Measurements from ENCODE around the gene VSNL1.

DNA sequence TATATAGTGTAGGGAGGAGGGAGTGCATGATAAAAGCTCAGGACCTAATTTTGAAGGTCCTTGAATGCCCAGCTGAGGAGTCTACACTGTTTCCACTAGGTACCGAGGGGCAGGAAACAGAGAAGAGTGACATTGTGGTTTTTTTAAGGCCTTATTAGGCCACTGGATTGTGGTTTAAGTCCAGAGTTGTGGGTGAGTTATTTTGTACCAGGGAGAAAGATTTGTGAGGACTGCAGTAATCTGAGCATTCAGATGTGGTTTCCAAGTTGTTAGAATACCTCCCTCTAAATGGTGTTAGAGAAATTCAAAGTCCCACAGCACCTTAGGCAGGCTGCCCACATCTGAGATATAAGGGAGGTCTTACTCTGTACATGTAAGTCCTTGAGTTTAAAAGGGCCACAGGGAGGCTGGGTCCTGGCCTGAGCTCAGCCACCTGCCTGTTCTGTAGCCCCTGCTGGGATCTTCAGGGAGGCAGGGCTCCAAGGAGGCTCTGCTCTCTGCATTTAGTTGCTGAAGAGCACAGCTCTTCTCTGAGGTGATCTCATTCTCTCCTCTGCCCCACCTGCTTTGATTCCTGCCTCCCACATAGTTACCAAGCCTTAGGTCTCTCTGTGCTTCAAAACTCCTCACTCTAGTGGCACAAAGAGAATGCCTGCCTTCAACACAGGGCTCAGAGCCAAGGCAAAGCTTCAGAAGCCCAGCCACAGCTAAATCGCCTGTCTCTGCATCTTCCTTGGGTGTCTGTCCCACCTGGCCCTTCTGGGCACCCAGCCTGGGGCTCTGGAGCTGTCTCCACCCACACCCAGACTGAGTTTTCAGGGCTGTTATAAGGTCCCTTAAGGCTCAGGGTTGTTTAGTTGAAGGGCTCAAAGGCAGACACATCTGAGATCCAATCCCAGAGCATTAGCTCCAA is 88.1 kb downstream of the VSNL1 start:
- TF ChIP-seq, protein P1, sequence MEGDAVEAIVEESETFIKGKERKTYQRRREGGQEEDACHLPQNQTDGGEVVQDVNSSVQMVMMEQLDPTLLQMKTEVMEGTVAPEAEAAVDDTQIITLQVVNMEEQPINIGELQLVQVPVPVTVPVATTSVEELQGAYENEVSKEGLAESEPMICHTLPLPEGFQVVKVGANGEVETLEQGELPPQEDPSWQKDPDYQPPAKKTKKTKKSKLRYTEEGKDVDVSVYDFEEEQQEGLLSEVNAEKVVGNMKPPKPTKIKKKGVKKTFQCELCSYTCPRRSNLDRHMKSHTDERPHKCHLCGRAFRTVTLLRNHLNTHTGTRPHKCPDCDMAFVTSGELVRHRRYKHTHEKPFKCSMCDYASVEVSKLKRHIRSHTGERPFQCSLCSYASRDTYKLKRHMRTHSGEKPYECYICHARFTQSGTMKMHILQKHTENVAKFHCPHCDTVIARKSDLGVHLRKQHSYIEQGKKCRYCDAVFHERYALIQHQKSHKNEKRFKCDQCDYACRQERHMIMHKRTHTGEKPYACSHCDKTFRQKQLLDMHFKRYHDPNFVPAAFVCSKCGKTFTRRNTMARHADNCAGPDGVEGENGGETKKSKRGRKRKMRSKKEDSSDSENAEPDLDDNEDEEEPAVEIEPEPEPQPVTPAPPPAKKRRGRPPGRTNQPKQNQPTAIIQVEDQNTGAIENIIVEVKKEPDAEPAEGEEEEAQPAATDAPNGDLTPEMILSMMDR (IDR thresholded peaks at IDR 0.05) = no peak
- TF ChIP-seq POLR2A (IDR thresholded peaks at IDR 0.05) = no peak

Data from vagina (tissue), 2 donors.